IMR-90 (cell line): ENCODE results near the gene KRT32. TPM values are rescaled to one million over a fixed set of nuclear protein-coding genes. Genes with fewer than 3 reads are reported as not detected.

Experiments
- ATAC-seq: fragments of 200-7000 bp; cut with Tn5 transposase; 2 replicates; pipeline ENCODE4 v1.9.1; 2020; ENCODE audit warnings: low read depth, mild to moderate bottlenecking, moderate library complexity
- BruUV-seq: library from RNA; stranded (reverse); fragments of 400-500 nt; replicated peaks from 2 replicates; lab custom pipeline; 2021; lab: Mats Ljungman, UMichigan
- CTCF ChIA-PET: fragments of 300-600 bp; formaldehyde crosslinking; extraction: SDS; loops from one replicate; lab custom pipeline; 2021; ENCODE audit warnings: antibody characterized with exemption; lab: Yijun Ruan, JAX
- POLR2A ChIA-PET: fragments of 300-600 bp; sonication (Branson Sonifier 250); formaldehyde crosslinking; loops from one replicate; lab custom pipeline; 2022; ENCODE audit warnings: antibody characterized with exemption; ENCODE audit not compliant: unreplicated experiment; lab: Charles Lee
- DNase-seq: peaks from one replicate; pipeline ENCODE4 v3.0.0; 2013
- H2AFZ ChIP-seq: replicated peaks from 2 replicates; pipeline ENCODE3; 2013; ENCODE audit warnings: low read length, mild to moderate bottlenecking; ENCODE audit not compliant: poor library complexity
- H2AK5ac ChIP-seq: 2 replicates; pipeline ENCODE4 v1.6.1; 2013; ENCODE audit warnings: low read depth, low read length, inconsistent platforms
- H2AK9ac ChIP-seq: replicated peaks from 2 replicates; pipeline ENCODE3; 2013; ENCODE audit warnings: mild to moderate bottlenecking, low read depth, low read length, moderate library complexity; ENCODE audit not compliant: poor library complexity
- H2BK120ac ChIP-seq: 2 replicates; pipeline ENCODE4 v1.6.1; 2013; ENCODE audit warnings: low read depth, low read length, inconsistent platforms
- H2BK15ac ChIP-seq: 3 replicates; pipeline ENCODE4 v1.6.1; 2013; ENCODE audit warnings: low read depth, low read length, inconsistent platforms
- H2BK20ac ChIP-seq: 2 replicates; pipeline ENCODE4 v1.6.1; 2013; ENCODE audit warnings: low read depth, mild to moderate bottlenecking, inconsistent platforms, low read length, moderate library complexity
- H2BK5ac ChIP-seq: 2 replicates; pipeline ENCODE4 v1.6.1; 2013; ENCODE audit warnings: mild to moderate bottlenecking, low read depth, low read length, inconsistent platforms; ENCODE audit not compliant: poor library complexity, severe bottlenecking
- H3K14ac ChIP-seq: replicated peaks from 2 replicates; pipeline ENCODE4 v1.6.1; 2013; ENCODE audit warnings: low read depth, low read length, inconsistent platforms
- H3K18ac ChIP-seq: 2 replicates; pipeline ENCODE4 v1.6.1; 2013; ENCODE audit warnings: low read depth, low read length, control low read depth
- H3K23ac ChIP-seq: 2 replicates; pipeline ENCODE4 v1.6.1; 2013; ENCODE audit warnings: low read depth, low read length, inconsistent platforms
- H3K27ac ChIP-seq: 2 replicates; pipeline ENCODE4 v1.5.1; 2013; ENCODE audit warnings: mild to moderate bottlenecking, control low read depth, low read length; ENCODE audit not compliant: insufficient read depth
- H3K27me3 ChIP-seq: 2 replicates; pipeline ENCODE4 v1.6.1; 2013; ENCODE audit warnings: low read length; ENCODE audit not compliant: control insufficient read depth, insufficient read depth
- H3K36me3 ChIP-seq: 2 replicates; pipeline ENCODE4 v1.6.1; 2013; ENCODE audit warnings: low read length, mixed read lengths; ENCODE audit not compliant: control insufficient read depth, insufficient read depth
- H3K4ac ChIP-seq: 2 replicates; pipeline ENCODE4 v1.6.1; 2013; ENCODE audit warnings: low read depth, low read length, inconsistent platforms
- H3K4me1 ChIP-seq: 2 replicates; pipeline ENCODE4 v1.6.1; 2013; ENCODE audit warnings: low read length, mixed read lengths; ENCODE audit not compliant: control insufficient read depth, insufficient read depth
- H3K4me2 ChIP-seq: 2 replicates; pipeline ENCODE4 v1.6.1; 2013; ENCODE audit warnings: low read depth, mild to moderate bottlenecking, control low read depth, low read length, moderate library complexity
- H3K4me3 ChIP-seq: 2 replicates; pipeline ENCODE4 v1.5.1; 2013; ENCODE audit warnings: low read depth, mild to moderate bottlenecking, control low read depth, low read length, moderate library complexity; ENCODE audit not compliant: insufficient read depth
- H3K56ac ChIP-seq: 2 replicates; pipeline ENCODE4 v1.6.1; 2013; ENCODE audit warnings: low read length, inconsistent platforms; ENCODE audit not compliant: insufficient read depth; ENCODE audit errors: extremely low read depth
- H3K79me1 ChIP-seq, 2 experiments: 2 replicates each; pipeline ENCODE4 v1.6.1; 2013; ENCODE audit warnings: low read length in 2 of 2, inconsistent platforms in 1 of 2, low read depth in 1 of 2
- H3K9ac ChIP-seq: 2 replicates; pipeline ENCODE4 v1.6.1; 2013; ENCODE audit warnings: low read depth, low read length, control low read depth
- H3K9me1 ChIP-seq: 2 replicates; pipeline ENCODE4 v1.6.1; 2013; ENCODE audit warnings: low read length, inconsistent platforms; ENCODE audit not compliant: insufficient read depth
- H3K9me3 ChIP-seq: 2 replicates; pipeline ENCODE4 v1.6.1; 2013; ENCODE audit warnings: low read length; ENCODE audit not compliant: control insufficient read depth, insufficient read depth
- H4K20me1 ChIP-seq: 2 replicates; pipeline ENCODE4 v1.6.1; 2013; ENCODE audit warnings: low read length, inconsistent platforms; ENCODE audit not compliant: insufficient read depth
- H4K5ac ChIP-seq: 2 replicates; pipeline ENCODE4 v1.6.1; 2013; ENCODE audit warnings: mild to moderate bottlenecking, low read depth, low read length, control low read depth
- H4K8ac ChIP-seq, 2 experiments: 2 replicates each; pipeline ENCODE4 v1.6.1; 2013; ENCODE audit warnings: low read depth in 2 of 2, low read length in 2 of 2, control low read depth in 1 of 2, inconsistent platforms in 1 of 2
- H4K91ac ChIP-seq: 2 replicates; pipeline ENCODE4 v1.6.1; 2013; ENCODE audit warnings: low read depth, low read length, inconsistent platforms; ENCODE audit not compliant: insufficient read depth
- BHLHE40 ChIP-seq: fragments of 150-350 bp; IDR thresholded peaks from 2 replicates; pipeline ENCODE4 v1.6.1; 2016; ENCODE audit warnings: mild to moderate bottlenecking, low read depth, low read length
- CEBPB ChIP-seq: IDR thresholded peaks from 2 replicates; pipeline ENCODE4 v1.6.1; 2012; ENCODE audit warnings: low read depth, low read length, improper control_type of control experiment
- CHD1 ChIP-seq: IDR thresholded peaks from 2 replicates; pipeline ENCODE4 v1.6.1; 2012; ENCODE audit warnings: low read depth, low read length, improper control_type of control experiment
- FOS ChIP-seq: fragments of 150-350 bp; IDR thresholded peaks from 2 replicates; pipeline ENCODE4 v1.6.1; 2016; ENCODE audit warnings: low read depth, low read length
- MAFK ChIP-seq: IDR thresholded peaks from 2 replicates; pipeline ENCODE4 v1.6.1; 2012; ENCODE audit warnings: low read depth, low read length, improper control_type of control experiment
- MAZ ChIP-seq: IDR thresholded peaks from 2 replicates; pipeline ENCODE4 v1.6.1; 2012; ENCODE audit warnings: low read depth, mild to moderate bottlenecking, low read length, improper control_type of control experiment, moderate library complexity, borderline replicate concordance
- MXI1 ChIP-seq: IDR thresholded peaks from 2 replicates; pipeline ENCODE4 v1.6.1; 2012; ENCODE audit warnings: low read depth, mild to moderate bottlenecking, low read length, moderate library complexity, borderline replicate concordance
- NFE2L2 ChIP-seq: fragments of 150-350 bp; IDR thresholded peaks from 2 replicates; pipeline ENCODE4 v1.6.1; 2016; ENCODE audit warnings: low read depth, mild to moderate bottlenecking, low read length
- POLR2A ChIP-seq: IDR thresholded peaks from 2 replicates; pipeline ENCODE4 v1.6.1; 2012; ENCODE audit warnings: mild to moderate bottlenecking, low read depth, low read length
- RAD21 ChIP-seq: IDR thresholded peaks from 2 replicates; pipeline ENCODE4 v1.6.1; 2012; ENCODE audit warnings: low read length, improper control_type of control experiment
- RCOR1 ChIP-seq: IDR thresholded peaks from 2 replicates; pipeline ENCODE4 v1.6.1; 2012; ENCODE audit warnings: mild to moderate bottlenecking, low read length, improper control_type of control experiment; ENCODE audit not compliant: insufficient replicate concordance
- RFX5 ChIP-seq: IDR thresholded peaks from 2 replicates; pipeline ENCODE4 v1.8.0; 2012; ENCODE audit warnings: low read depth, mild to moderate bottlenecking, low read length, moderate library complexity
- SMC3 ChIP-seq: fragments of 150-350 bp; IDR thresholded peaks from 2 replicates; pipeline ENCODE4 v1.6.1; 2016; ENCODE audit warnings: low read depth, mild to moderate bottlenecking, antibody characterized with exemption, low read length, moderate library complexity
- WGBS, 2 experiments: methylation state at CpG; one replicate each; pipeline versions ENCODE4 v1.1.5 to v1.1.7; 2013; ENCODE audit warnings: missing lambda C conversion rate in 2 of 2; ENCODE audit not compliant: insufficient read length in 1 of 2; ENCODE audit errors: extremely low coverage in 2 of 2; 5-methylcytosine and 5-hydroxymethylcytosine counted together
- dilution Hi-C: fragments of 300-500 bp; cut with HindIII; formaldehyde crosslinking; loops from one replicate; pipeline ENCODE4 v1.14.3; 2018; ENCODE audit warnings: low sequenced_read_pairs; ENCODE audit not compliant: unreplicated experiment
- in situ Hi-C: fragments of 300-500 bp; cut with MboI; formaldehyde crosslinking; loops from 3 replicates; pipeline ENCODE4 v1.14.3; 2019; ENCODE audit warnings: low sequenced_read_pairs, inconsistent platforms, mixed read lengths
- intact Hi-C: fragments of 100-400 bp; cut with micrococcal nuclease; formaldehyde crosslinking; loops from 2 replicates; pipeline ENCODE4 v1.10.0; 2022
- polyA plus RNA-seq, 3 experiments: library from polyadenylated mRNA; depleted of rRNA; stranded (reverse); fragments of >200 nt; gene quantifications; 2 replicates each; pipeline ENCODE4 v1.2.3, GENCODE V29; 2012; ENCODE audit warnings: low replicate concordance in 1 of 3
- total RNA-seq: library from RNA; depleted of rRNA; stranded (reverse); fragments of >200 nt; gene quantifications from 2 replicates; pipeline ENCODE4 v1.2.3, GENCODE V29; 2012
- TF ChIP-seq, protein P1 (sequence below): fragments of 150-350 bp; IDR thresholded peaks from 2 replicates; pipeline ENCODE4 v1.6.1; 2016; ENCODE audit warnings: low read depth, mild to moderate bottlenecking, low read length, moderate library complexity, borderline replicate concordance
- TF ChIP-seq, protein P2 (sequence below): fragments of 150-350 bp; IDR thresholded peaks from 2 replicates; pipeline ENCODE4 v1.6.1; 2017; ENCODE audit warnings: mild to moderate bottlenecking, antibody characterized with exemption, low read length, low read depth
- TF ChIP-seq, protein P3 (sequence below): conservative IDR thresholded peaks from 2 replicates; pipeline ENCODE4 v1.5.1; 2012; ENCODE audit warnings: mild to moderate bottlenecking, low read depth, low read length, improper control_type of control experiment

The KRT32 gene
- total and polyA plus RNA-seq, 2 of the 4 experiments (the other 2 are of a cell fraction), result 0.09 TPM; not detected in 1

DNA sequence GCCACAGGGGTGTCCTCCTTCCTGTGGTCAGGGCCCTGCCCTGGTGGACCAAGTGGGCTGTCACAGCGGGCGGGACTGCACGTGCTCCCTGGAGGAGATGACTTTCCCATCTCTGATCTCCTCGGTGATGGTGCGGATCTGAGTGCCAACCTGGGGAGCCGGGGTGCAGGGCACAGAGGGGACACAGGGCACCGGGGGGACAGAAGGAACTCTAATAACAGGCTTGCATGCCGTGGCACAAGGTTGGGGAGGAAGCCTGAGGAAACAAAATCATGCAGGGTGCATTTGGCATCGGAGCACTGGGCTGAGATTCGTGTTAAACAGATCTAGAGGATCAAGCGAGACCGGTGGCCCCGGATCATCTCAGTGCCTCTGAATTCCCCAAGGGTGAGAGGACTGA is 19.1 kb upstream of the KRT32 start:
- Histone ChIP-seq H2BK20ac (no peak overlapping the region), H4K5ac (no peak overlapping the region), H2BK15ac (no peak overlapping the region), H2AFZ (no peak overlapping the region), H4K20me1 (no peaks in the 10 kb centered on the region), H4K91ac (no peak overlapping the region), H2AK5ac (no peak overlapping the region), H3K18ac (no peak overlapping the region), H2AK9ac (no peak overlapping the region), H3K14ac (no peak overlapping the region), H3K4me2 (no peak overlapping the region), H4K8ac (no peak overlapping the region), H3K36me3 (no peaks in the 10 kb centered on the region), H2BK120ac (no peak overlapping the region), H3K9me1 (no peaks in the 10 kb centered on the region), H3K79me1 (no peaks in the 10 kb centered on the region), H3K27me3 (peaks cover 7% of the 10 kb centered on the region; the same call in 1 of the 2 replicates), H3K9ac (no peak overlapping the region), H3K4ac (no peak overlapping the region), H2BK5ac (no peak overlapping the region), H3K4me3 (no peak overlapping the region), H3K27ac (no peak overlapping the region), H3K9me3 (no peaks in the 10 kb centered on the region), H3K4me1 (no peaks in the 10 kb centered on the region), H3K56ac (no peak overlapping the region), H3K23ac (no peak overlapping the region)
- POLR2A ChIA-PET, result no interaction called here
- CTCF ChIA-PET, result no interaction called here
- intact Hi-C loops (no loop called here), dilution Hi-C loops (no loop called here), in situ Hi-C loops (no loop called here)
- no peak for TF ChIP-seq CEBPB
- TF ChIP-seq RFX5, result no peak
- TF ChIP-seq BHLHE40, result no peak
- no peak for TF ChIP-seq RCOR1
- TF ChIP-seq FOS, result no peak
- TF ChIP-seq, protein P1, sequence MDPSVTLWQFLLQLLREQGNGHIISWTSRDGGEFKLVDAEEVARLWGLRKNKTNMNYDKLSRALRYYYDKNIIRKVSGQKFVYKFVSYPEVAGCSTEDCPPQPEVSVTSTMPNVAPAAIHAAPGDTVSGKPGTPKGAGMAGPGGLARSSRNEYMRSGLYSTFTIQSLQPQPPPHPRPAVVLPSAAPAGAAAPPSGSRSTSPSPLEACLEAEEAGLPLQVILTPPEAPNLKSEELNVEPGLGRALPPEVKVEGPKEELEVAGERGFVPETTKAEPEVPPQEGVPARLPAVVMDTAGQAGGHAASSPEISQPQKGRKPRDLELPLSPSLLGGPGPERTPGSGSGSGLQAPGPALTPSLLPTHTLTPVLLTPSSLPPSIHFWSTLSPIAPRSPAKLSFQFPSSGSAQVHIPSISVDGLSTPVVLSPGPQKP, result no peak
- TF ChIP-seq RAD21, result no peak
- TF ChIP-seq POLR2A, result no peak
- no peak for TF ChIP-seq MAZ
- no peak for TF ChIP-seq MAFK
- TF ChIP-seq NFE2L2, result no peak
- no peak for TF ChIP-seq CHD1
- TF ChIP-seq, protein P2, sequence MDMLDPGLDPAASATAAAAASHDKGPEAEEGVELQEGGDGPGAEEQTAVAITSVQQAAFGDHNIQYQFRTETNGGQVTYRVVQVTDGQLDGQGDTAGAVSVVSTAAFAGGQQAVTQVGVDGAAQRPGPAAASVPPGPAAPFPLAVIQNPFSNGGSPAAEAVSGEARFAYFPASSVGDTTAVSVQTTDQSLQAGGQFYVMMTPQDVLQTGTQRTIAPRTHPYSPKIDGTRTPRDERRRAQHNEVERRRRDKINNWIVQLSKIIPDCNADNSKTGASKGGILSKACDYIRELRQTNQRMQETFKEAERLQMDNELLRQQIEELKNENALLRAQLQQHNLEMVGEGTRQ, result no peak
- TF ChIP-seq, protein P3, sequence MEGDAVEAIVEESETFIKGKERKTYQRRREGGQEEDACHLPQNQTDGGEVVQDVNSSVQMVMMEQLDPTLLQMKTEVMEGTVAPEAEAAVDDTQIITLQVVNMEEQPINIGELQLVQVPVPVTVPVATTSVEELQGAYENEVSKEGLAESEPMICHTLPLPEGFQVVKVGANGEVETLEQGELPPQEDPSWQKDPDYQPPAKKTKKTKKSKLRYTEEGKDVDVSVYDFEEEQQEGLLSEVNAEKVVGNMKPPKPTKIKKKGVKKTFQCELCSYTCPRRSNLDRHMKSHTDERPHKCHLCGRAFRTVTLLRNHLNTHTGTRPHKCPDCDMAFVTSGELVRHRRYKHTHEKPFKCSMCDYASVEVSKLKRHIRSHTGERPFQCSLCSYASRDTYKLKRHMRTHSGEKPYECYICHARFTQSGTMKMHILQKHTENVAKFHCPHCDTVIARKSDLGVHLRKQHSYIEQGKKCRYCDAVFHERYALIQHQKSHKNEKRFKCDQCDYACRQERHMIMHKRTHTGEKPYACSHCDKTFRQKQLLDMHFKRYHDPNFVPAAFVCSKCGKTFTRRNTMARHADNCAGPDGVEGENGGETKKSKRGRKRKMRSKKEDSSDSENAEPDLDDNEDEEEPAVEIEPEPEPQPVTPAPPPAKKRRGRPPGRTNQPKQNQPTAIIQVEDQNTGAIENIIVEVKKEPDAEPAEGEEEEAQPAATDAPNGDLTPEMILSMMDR, result no peak
- no peak for TF ChIP-seq MXI1
- no peak for TF ChIP-seq SMC3
- DNase-seq, result no peak
- no peak for ATAC-seq
- 95% methylated on average over 12 of the region's 13 CpGs; no CpG with 5 or more reads in 1 of the 2 experiments for WGBS, 2 experiments
- no TSS peak for BruUV-seq
